ENCODE data around the gene IGF2BP2. TPM values are rescaled to one million over a fixed set of nuclear protein-coding genes. Genes with fewer than 3 reads are reported as not detected.

Gene IGF2BP2
- total RNA-seq, 1 experiment from 2014 or later: 75.9 TPM

- Mint-ChIP-seq H3K4me3 (ENCODE audit: unreplicated experiment) (no peak overlapping the region), H3K36me3 (ENCODE audit: insufficient read depth, unreplicated experiment) (peaks cover 74% of the 10 kb centered on the region), H3K9me3 (ENCODE audit: unreplicated experiment) (no peaks in the 10 kb centered on the region), H3K27ac (ENCODE audit: unreplicated experiment) (no peak overlapping the region), H3K4me1 (ENCODE audit: low read depth, unreplicated experiment) (no peaks in the 10 kb centered on the region), H3K27me3 (ENCODE audit: insufficient read depth, unreplicated experiment) (no peaks in the 10 kb centered on the region)
- H3K36me3 ChIP-seq (ENCODE audit: control insufficient read depth, insufficient read depth, low read length): peaks cover 3% of the 10 kb centered on the region
- intact Hi-C loops (cut with micrococcal nuclease; ENCODE audit: unreplicated experiment): no loop called here
- DNase-seq: no peak
- TF ChIP-seq CTCF (IDR thresholded peaks at IDR 0.05; ENCODE audit: insufficient read depth in 1 of 2, low read depth in 1 of 2, low read length in 1 of 2, severe bottlenecking in 1 of 2, unreplicated experiment in 1 of 2): no peak
- POLR2A ChIA-PET: no interaction called here
- CTCF ChIA-PET: no interaction called here
- no TSS peak for BruUV-seq (replicated peaks)
- no peaks in the 10 kb centered on the region for H3K9me3 ChIP-seq
- H3K27me3 ChIP-seq (replicated peaks; ENCODE audit: control insufficient read depth, insufficient read depth, low read length): no peaks in the 10 kb centered on the region
- H3K4me3 ChIP-seq (ENCODE audit: low read depth, low read length): no peak overlapping the region
- H3K4me1 ChIP-seq: no peaks in the 10 kb centered on the region
Measured at GRCh38 chr3:185651971-185652370, 172.9 kb downstream of the IGF2BP2 start.

GRCh38 chr3:185649414-185649813, 175.4 kb downstream of the IGF2BP2 start:
- no peak overlapping the region for H3K27ac Mint-ChIP-seq (ENCODE audit: unreplicated experiment)
- H3K27me3 Mint-ChIP-seq (ENCODE audit: insufficient read depth, unreplicated experiment): no peaks in the 10 kb centered on the region
- H3K9me3 Mint-ChIP-seq (ENCODE audit: unreplicated experiment): no peaks in the 10 kb centered on the region
- Histone ChIP-seq H3K9me3 (no peaks in the 10 kb centered on the region), H3K4me3 (ENCODE audit: low read depth, low read length) (no peak overlapping the region), H3K36me3 (ENCODE audit: control insufficient read depth, insufficient read depth, low read length) (peaks cover 1% of the 10 kb centered on the region), H3K4me1 (no peaks in the 10 kb centered on the region), H3K27me3 (replicated peaks; ENCODE audit: control insufficient read depth, insufficient read depth, low read length) (no peaks in the 10 kb centered on the region)
- POLR2A ChIA-PET: no interaction called here
- TF ChIP-seq CTCF (IDR thresholded peaks at IDR 0.05; ENCODE audit: insufficient read depth in 1 of 2, low read depth in 1 of 2, low read length in 1 of 2, severe bottlenecking in 1 of 2, unreplicated experiment in 1 of 2): no peak
- no peak for DNase-seq
- peaks cover 77% of the 10 kb centered on the region for H3K36me3 Mint-ChIP-seq (ENCODE audit: insufficient read depth, unreplicated experiment)
- H3K4me3 Mint-ChIP-seq (ENCODE audit: unreplicated experiment): no peak overlapping the region
- intact Hi-C loops (cut with micrococcal nuclease; ENCODE audit: unreplicated experiment): no loop called here
- CTCF ChIA-PET: interaction anchor here (1.8 kb wide), 1 partner anchor 11 kb away, joined by 4 read pairs; no protein-coding TSS in a partner anchor
- H3K4me1 Mint-ChIP-seq (ENCODE audit: low read depth, unreplicated experiment): no peaks in the 10 kb centered on the region
- no TSS peak for BruUV-seq (replicated peaks)

- no peaks in the 10 kb centered on the region for H3K27me3 ChIP-seq (replicated peaks; ENCODE audit: control insufficient read depth, insufficient read depth, low read length)
- intact Hi-C loops (cut with micrococcal nuclease; ENCODE audit: unreplicated experiment): no loop called here
- H3K9me3 ChIP-seq: no peaks in the 10 kb centered on the region
- no peak overlapping the region for H3K4me3 ChIP-seq (ENCODE audit: low read depth, low read length)
- Mint-ChIP-seq H3K27me3 (ENCODE audit: insufficient read depth, unreplicated experiment) (no peaks in the 10 kb centered on the region), H3K4me3 (ENCODE audit: unreplicated experiment) (no peak overlapping the region), H3K4me1 (ENCODE audit: low read depth, unreplicated experiment) (no peaks in the 10 kb centered on the region), H3K9me3 (ENCODE audit: unreplicated experiment) (no peaks in the 10 kb centered on the region), H3K27ac (ENCODE audit: unreplicated experiment) (peak overlapping the region; percentile 59), H3K36me3 (ENCODE audit: insufficient read depth, unreplicated experiment) (peaks cover 67% of the 10 kb centered on the region)
- ChIA-PET POLR2A (no interaction called here), CTCF (no interaction called here)
- DNase-seq: no peak
- H3K4me1 ChIP-seq: no peaks in the 10 kb centered on the region
- BruUV-seq (replicated peaks): no TSS peak
- no peak for TF ChIP-seq CTCF (IDR thresholded peaks at IDR 0.05; ENCODE audit: insufficient read depth in 1 of 2, low read depth in 1 of 2, low read length in 1 of 2, severe bottlenecking in 1 of 2, unreplicated experiment in 1 of 2)
- peaks cover 1% of the 10 kb centered on the region for H3K36me3 ChIP-seq (ENCODE audit: control insufficient read depth, insufficient read depth, low read length)
Measured at GRCh38 chr3:185648396-185648795, 176.4 kb downstream of the IGF2BP2 start.
